Body of pancreas (tissue), 4 donors: Measurements from ENCODE around the gene RGPD8.
"Not testable (repeated sequence)": the region's sequence is repeated elsewhere in the genome, so short reads cannot be mapped to it uniquely, and the experiment has no call there.

ENCODE experiments used
- POLR2A ChIP-seq, 3 donors: fragments of 450-650 bp; IDR thresholded peaks; one replicate each; pipeline ENCODE4 v1.6.1; 2016; ENCODE audit warnings: antibody characterized with exemption in 3 of 3, mild to moderate bottlenecking in 2 of 3
- TF ChIP-seq, protein P1 (sequence below), 7 experiments: fragments of 450-650 bp in 4 of 7; fragments of 200-600 bp in 3 of 7; sonication (generic) in 3 of 7; IDR thresholded peaks; one replicate each; pipeline ENCODE4 v1.5.1; 2016 to 2019; ENCODE audit warnings: antibody characterized with exemption in 7 of 7

DNA sequence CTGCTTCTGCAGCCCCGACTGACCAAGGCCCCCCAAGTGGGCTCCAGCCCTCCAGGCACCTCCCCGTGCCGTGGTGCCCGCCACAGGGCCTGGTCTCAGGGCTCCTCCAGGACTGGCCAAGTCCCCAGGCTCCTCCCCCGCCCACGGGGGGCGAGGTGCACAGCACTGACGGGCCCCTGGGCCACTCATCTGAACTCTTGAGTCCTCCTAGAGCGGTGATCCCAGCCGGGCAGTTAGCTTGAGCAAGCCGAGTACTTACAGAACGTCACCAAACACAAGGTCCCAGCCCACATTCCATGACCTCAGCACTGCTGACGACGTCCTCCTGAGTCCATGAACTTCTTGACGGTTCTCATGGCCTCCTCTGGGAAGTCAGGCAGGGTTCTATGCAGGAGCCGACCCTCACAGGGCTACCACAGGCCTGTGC, 4.0 kb upstream of the RGPD8 start:
- TF ChIP-seq POLR2A (IDR thresholded peaks at IDR 0.05) = not testable (repeated sequence)
- TF ChIP-seq, protein P1, sequence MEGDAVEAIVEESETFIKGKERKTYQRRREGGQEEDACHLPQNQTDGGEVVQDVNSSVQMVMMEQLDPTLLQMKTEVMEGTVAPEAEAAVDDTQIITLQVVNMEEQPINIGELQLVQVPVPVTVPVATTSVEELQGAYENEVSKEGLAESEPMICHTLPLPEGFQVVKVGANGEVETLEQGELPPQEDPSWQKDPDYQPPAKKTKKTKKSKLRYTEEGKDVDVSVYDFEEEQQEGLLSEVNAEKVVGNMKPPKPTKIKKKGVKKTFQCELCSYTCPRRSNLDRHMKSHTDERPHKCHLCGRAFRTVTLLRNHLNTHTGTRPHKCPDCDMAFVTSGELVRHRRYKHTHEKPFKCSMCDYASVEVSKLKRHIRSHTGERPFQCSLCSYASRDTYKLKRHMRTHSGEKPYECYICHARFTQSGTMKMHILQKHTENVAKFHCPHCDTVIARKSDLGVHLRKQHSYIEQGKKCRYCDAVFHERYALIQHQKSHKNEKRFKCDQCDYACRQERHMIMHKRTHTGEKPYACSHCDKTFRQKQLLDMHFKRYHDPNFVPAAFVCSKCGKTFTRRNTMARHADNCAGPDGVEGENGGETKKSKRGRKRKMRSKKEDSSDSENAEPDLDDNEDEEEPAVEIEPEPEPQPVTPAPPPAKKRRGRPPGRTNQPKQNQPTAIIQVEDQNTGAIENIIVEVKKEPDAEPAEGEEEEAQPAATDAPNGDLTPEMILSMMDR (IDR thresholded peaks at IDR 0.05) = not testable (repeated sequence)
